ENCODE measurements around the gene TBC1D23. TPM values are rescaled to one million over a fixed set of nuclear protein-coding genes. Genes with fewer than 3 reads are reported as not detected.
"Not testable (repeated sequence)": the region's sequence is repeated elsewhere in the genome, so short reads cannot be mapped to it uniquely, and the experiment has no call there.

Gene TBC1D23
- total RNA-seq, 2 donors from 2014 or later: 18.3 to 23.6 TPM

GRCh38 chr3:100260081-100260684 is 609 bp upstream of the TBC1D23 start:
- no peaks in the 10 kb centered on the region for H3K9me3 ChIP-seq
- H3K27me3 ChIP-seq (replicated peaks; ENCODE audit: insufficient read depth): no peaks in the 10 kb centered on the region
- peak overlapping the region; percentile 15 to 96 for H3K4me3 ChIP-seq
- H3K27ac ChIP-seq: peak overlapping the region; percentile 95 to 99
- intact Hi-C loops (cut with DNase I): no loop called here
- TF ChIP-seq POLR2AphosphoS5 (IDR thresholded peaks at IDR 0.05): no peak
- no peak for TF ChIP-seq POLR2A (IDR thresholded peaks at IDR 0.05)
- TF ChIP-seq CTCF (IDR thresholded peaks at IDR 0.05): peak in 2 of 4 experiments; percentile 3 to 10
- WGBS: 11% methylated on average over 18 of the region's 18 CpGs
- peaks cover 6% of the 10 kb centered on the region for H3K4me1 ChIP-seq (replicated peaks)
- DNase-seq (ENCODE audit: low spot score): no peak
- no peaks in the 10 kb centered on the region for H3K36me3 ChIP-seq

- no peak for DNase-seq (ENCODE audit: low spot score)
- TF ChIP-seq POLR2A (IDR thresholded peaks at IDR 0.05) (no peak), CTCF (IDR thresholded peaks at IDR 0.05) (no peak), POLR2AphosphoS5 (IDR thresholded peaks at IDR 0.05) (no peak)
- Histone ChIP-seq H3K4me3 (peak overlapping the region; percentile 96 to 98), H3K27ac (peak overlapping the region; percentile 95 to 99), H3K9me3 (no peaks in the 10 kb centered on the region), H3K4me1 (replicated peaks) (peaks cover 6% of the 10 kb centered on the region), H3K36me3 (no peaks in the 10 kb centered on the region), H3K27me3 (replicated peaks; ENCODE audit: insufficient read depth) (no peaks in the 10 kb centered on the region)
- 3% methylated on average over 11 of the region's 11 CpGs for WGBS
- intact Hi-C loops (cut with DNase I): no loop called here
These were observed 702 bp downstream of the TBC1D23 start for GRCh38 chr3:100261485-100261903.

- intact Hi-C loops (cut with DNase I): not testable (repeated sequence)
These were observed 2.1 kb downstream of the TBC1D23 start for GRCh38 chr3:100262925-100263324.

GRCh38 chr3:100263583-100263982 is 2.8 kb downstream of the TBC1D23 start:
- no peak for DNase-seq (ENCODE audit: low spot score)
- H3K27ac ChIP-seq: no peak overlapping the region
- no peaks in the 10 kb centered on the region for H3K27me3 ChIP-seq (replicated peaks; ENCODE audit: insufficient read depth)
- intact Hi-C loops (cut with DNase I): no loop called here
- WGBS: 55% methylated on average over 2 of the region's 2 CpGs
- H3K4me1 ChIP-seq (replicated peaks): peaks cover 6% of the 10 kb centered on the region
- no peak overlapping the region for H3K4me3 ChIP-seq
- TF ChIP-seq POLR2AphosphoS5 (IDR thresholded peaks at IDR 0.05) (no peak), CTCF (IDR thresholded peaks at IDR 0.05) (no peak), POLR2A (IDR thresholded peaks at IDR 0.05) (no peak)
- H3K36me3 ChIP-seq: no peaks in the 10 kb centered on the region
- H3K9me3 ChIP-seq: no peaks in the 10 kb centered on the region

More at GRCh38 chr3:100262925-100263324, 2.1 kb downstream of the TBC1D23 start:
- not testable (repeated sequence) for H3K36me3 ChIP-seq; H3K27me3 ChIP-seq (replicated peaks; ENCODE audit: insufficient read depth); H3K4me1 ChIP-seq (replicated peaks); DNase-seq (ENCODE audit: low spot score); H3K9me3 ChIP-seq; H3K4me3 ChIP-seq; H3K27ac ChIP-seq
- WGBS: 67% methylated on average over 11 of the region's 11 CpGs

GRCh38 chr3:100264242-100264641 is 3.5 kb downstream of the TBC1D23 start:
- 57% methylated on average over 2 of the region's 2 CpGs for WGBS
- TF ChIP-seq POLR2A (IDR thresholded peaks at IDR 0.05) (no peak), POLR2AphosphoS5 (IDR thresholded peaks at IDR 0.05) (no peak), CTCF (IDR thresholded peaks at IDR 0.05) (no peak)
- Histone ChIP-seq H3K9me3 (no peaks in the 10 kb centered on the region), H3K36me3 (no peaks in the 10 kb centered on the region), H3K4me3 (no peak overlapping the region), H3K27me3 (replicated peaks; ENCODE audit: insufficient read depth) (no peaks in the 10 kb centered on the region), H3K4me1 (replicated peaks) (peaks cover 6% of the 10 kb centered on the region), H3K27ac (no peak overlapping the region)
- intact Hi-C loops (cut with DNase I): no loop called here
- no peak for DNase-seq (ENCODE audit: low spot score)
